Muscle of leg (tissue), 16 donors: Measurements from ENCODE around the gene IL26. TPM values are rescaled to one million over a fixed set of nuclear protein-coding genes. Genes with fewer than 3 reads are reported as not detected.

Source experiments
- DNase-seq: peaks from one replicate; pipeline ENCODE4 v3.0.0; 2013
- H3K27ac ChIP-seq: one replicate; pipeline ENCODE4 v1.5.1; 2013; ENCODE audit warnings: mild to moderate bottlenecking, low read length, control low read depth
- H3K27me3 ChIP-seq: one replicate; pipeline ENCODE4 v1.6.1; 2013; ENCODE audit warnings: low read length; ENCODE audit not compliant: control insufficient read depth, insufficient read depth
- H3K36me3 ChIP-seq: one replicate; pipeline ENCODE4 v1.6.1; 2013; ENCODE audit warnings: low read length; ENCODE audit not compliant: control insufficient read depth, insufficient read depth
- H3K4me1 ChIP-seq: one replicate; pipeline ENCODE4 v1.6.1; 2013; ENCODE audit warnings: low read length; ENCODE audit not compliant: control insufficient read depth, insufficient read depth
- H3K4me3 ChIP-seq: one replicate; pipeline ENCODE4 v1.5.1; 2013; ENCODE audit warnings: low read length, control low read depth
- H3K9me3 ChIP-seq: replicated peaks from 2 replicates; pipeline ENCODE4 v1.6.1; 2013; ENCODE audit warnings: low read depth, low read length; ENCODE audit not compliant: control insufficient read depth
- WGBS: methylation state at CpG from one replicate; pipeline ENCODE4 v1.1.5; 2013; ENCODE audit warnings: missing lambda C conversion rate; ENCODE audit not compliant: insufficient coverage; 5-methylcytosine and 5-hydroxymethylcytosine counted together
- long read RNA-seq, 11 donors: transcript quantifications; one replicate each; lab custom pipeline, GENCODE V29; 2026
- polyA plus RNA-seq, 8 donors: library from polyadenylated mRNA; unstranded; fragments of 120-200 nt; gene quantifications; one replicate each; pipeline versions ENCODE4 v1.2.1 to v1.2.3, GENCODE V29; 2013; ENCODE audit warnings: inconsistent platforms in 1 of 8, low replicate concordance in 1 of 8; ENCODE audit not compliant: insufficient read length in 8 of 8, insufficient read depth in 1 of 8
- total RNA-seq: library from RNA; stranded (reverse); fragments of 120-200 nt; gene quantifications from one replicate; pipeline ENCODE4 v1.2.4, GENCODE V29; 2013

Gene IL26
- total RNA-seq (not detected), polyA plus RNA-seq (not detected)
- long read RNA-seq, donor 1 = 0 reads
- long read RNA-seq, donor 2 = 0 reads
- long read RNA-seq, donor 3 = 0 reads
- long read RNA-seq, donor 4 = 0 reads
- long read RNA-seq, donor 5 = 0 reads
- long read RNA-seq, donor 6 = 0 reads
- long read RNA-seq, donor 7 = 0 reads
- long read RNA-seq, donor 8 = 0 reads
- long read RNA-seq, donor 9 = 0 reads
- long read RNA-seq, donor 10 = 0 reads
- long read RNA-seq, donor 11 = 0 reads

- WGBS = 70% methylated on average over 4 of the region's 8 CpGs
- H3K4me1 ChIP-seq = peaks cover 7% of the 10 kb centered on the region
- H3K9me3 ChIP-seq = no peaks in the 10 kb centered on the region
- no peak for DNase-seq
- no peaks in the 10 kb centered on the region for H3K27me3 ChIP-seq
- H3K4me3 ChIP-seq = no peak within 1 kb of the TSS
- no peaks in the 10 kb centered on the region for H3K36me3 ChIP-seq
- no peak within 1 kb of the TSS for H3K27ac ChIP-seq
These were observed at the start of gene IL26 for GRCh38 chr12:68225576-68226476. IL26 (minus strand) TSS chr12:68225810; CDS start chr12:68225756, 54 bp downstream.

GRCh38 chr12:68272732-68273131 lies 47.1 kb upstream of the IL26 start:
- Histone ChIP-seq H3K9me3 (no peaks in the 10 kb centered on the region), H3K4me1 (no peaks in the 10 kb centered on the region), H3K27me3 (no peaks in the 10 kb centered on the region), H3K27ac (no peak overlapping the region), H3K4me3 (no peak overlapping the region), H3K36me3 (no peaks in the 10 kb centered on the region)
- DNase-seq = no peak

- Histone ChIP-seq H3K4me3 (no peak overlapping the region), H3K4me1 (no peaks in the 10 kb centered on the region), H3K27ac (no peak overlapping the region), H3K27me3 (no peaks in the 10 kb centered on the region), H3K9me3 (no peaks in the 10 kb centered on the region), H3K36me3 (no peaks in the 10 kb centered on the region)
- no peak for DNase-seq
- 57% methylated on average over 6 of the region's 8 CpGs for WGBS
These were observed 45.7 kb upstream of the IL26 start for GRCh38 chr12:68271346-68271745.

GRCh38 chr12:68270358-68270757 lies 44.7 kb upstream of the IL26 start:
- H3K9me3 ChIP-seq = no peaks in the 10 kb centered on the region
- H3K27ac ChIP-seq = no peak overlapping the region
- WGBS = 100% methylated on average over 1 of the region's 3 CpGs

GRCh38 chr12:68269779-68270178 lies 44.2 kb upstream of the IL26 start:
- WGBS = 100% methylated on average over 1 of the region's 2 CpGs
- Histone ChIP-seq H3K36me3 (no peaks in the 10 kb centered on the region), H3K27me3 (no peaks in the 10 kb centered on the region), H3K9me3 (no peaks in the 10 kb centered on the region), H3K4me3 (no peak overlapping the region), H3K4me1 (no peaks in the 10 kb centered on the region), H3K27ac (no peak overlapping the region)
- DNase-seq = no peak

More at GRCh38 chr12:68270358-68270757, 44.7 kb upstream of the IL26 start:
- Histone ChIP-seq H3K4me3 (no peak overlapping the region), H3K36me3 (no peaks in the 10 kb centered on the region), H3K27me3 (no peaks in the 10 kb centered on the region), H3K4me1 (no peaks in the 10 kb centered on the region)
- DNase-seq = no peak

GRCh38 chr12:68268967-68269366 lies 43.4 kb upstream of the IL26 start:
- Histone ChIP-seq H3K4me1 (no peaks in the 10 kb centered on the region), H3K27me3 (no peaks in the 10 kb centered on the region), H3K9me3 (no peaks in the 10 kb centered on the region), H3K36me3 (no peaks in the 10 kb centered on the region), H3K27ac (no peak overlapping the region), H3K4me3 (no peak overlapping the region)
- no peak for DNase-seq

- no peaks in the 10 kb centered on the region for H3K4me1 ChIP-seq
- WGBS = 40% methylated on average over 2 of the region's 6 CpGs
- DNase-seq = no peak
These were observed 42.3 kb upstream of the IL26 start for GRCh38 chr12:68267892-68268396.

GRCh38 chr12:68264857-68265256 lies 39.2 kb upstream of the IL26 start:
- no peaks in the 10 kb centered on the region for H3K4me1 ChIP-seq
- no peaks in the 10 kb centered on the region for H3K9me3 ChIP-seq
- DNase-seq = no peak
- H3K4me3 ChIP-seq = no peak overlapping the region
- H3K27me3 ChIP-seq = no peaks in the 10 kb centered on the region
- H3K36me3 ChIP-seq = no peaks in the 10 kb centered on the region
- no peak overlapping the region for H3K27ac ChIP-seq
- no CpG with 5 or more reads among the region's 2 CpGs for whole genome bisulfite sequencing

More at GRCh38 chr12:68267892-68268396, 42.3 kb upstream of the IL26 start:
- no peak overlapping the region for H3K27ac ChIP-seq
- H3K9me3 ChIP-seq = no peaks in the 10 kb centered on the region
- H3K36me3 ChIP-seq = no peaks in the 10 kb centered on the region
- H3K4me3 ChIP-seq = no peak overlapping the region
- no peaks in the 10 kb centered on the region for H3K27me3 ChIP-seq

- Histone ChIP-seq H3K9me3 (no peaks in the 10 kb centered on the region), H3K27ac (no peak overlapping the region), H3K4me3 (no peak overlapping the region), H3K36me3 (no peaks in the 10 kb centered on the region), H3K27me3 (no peaks in the 10 kb centered on the region), H3K4me1 (no peaks in the 10 kb centered on the region)
- WGBS = 100% methylated on average over 1 of the region's 7 CpGs
- no peak for DNase-seq
These were observed 38.7 kb upstream of the IL26 start for GRCh38 chr12:68264158-68264855.

GRCh38 chr12:68263366-68263765 lies 37.8 kb upstream of the IL26 start:
- Histone ChIP-seq H3K27ac (no peak overlapping the region), H3K36me3 (no peaks in the 10 kb centered on the region), H3K9me3 (no peaks in the 10 kb centered on the region), H3K27me3 (no peaks in the 10 kb centered on the region), H3K4me1 (no peaks in the 10 kb centered on the region), H3K4me3 (no peak overlapping the region)
- WGBS = no CpG with 5 or more reads among the region's 1 CpG
- DNase-seq = no peak
